ENCODE data around the gene KCNMB2.

KCNMB2 gene

DNA sequence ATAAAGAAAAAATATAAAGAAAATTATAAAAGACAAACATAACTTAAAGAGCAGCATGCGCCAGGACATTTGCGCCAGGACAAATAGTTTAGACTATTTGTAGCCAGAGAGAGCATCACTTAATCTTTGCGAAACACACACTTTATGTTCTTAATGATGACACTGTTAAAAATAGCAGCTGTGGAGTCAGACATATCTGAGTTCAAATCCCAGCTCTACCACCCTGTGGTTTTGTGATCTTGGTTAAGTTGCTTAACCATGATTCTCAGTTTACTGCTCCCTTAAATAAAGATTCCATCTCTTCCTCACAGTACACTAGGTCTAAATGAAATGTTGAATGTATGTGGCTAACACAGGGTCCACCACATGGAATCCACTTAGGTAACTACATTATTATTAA lies 31.4 kb downstream of the KCNMB2 start:
- DNase-seq (ENCODE audit: low read depth in 2 of 3, low spot score in 1 of 3): no peak

DNA sequence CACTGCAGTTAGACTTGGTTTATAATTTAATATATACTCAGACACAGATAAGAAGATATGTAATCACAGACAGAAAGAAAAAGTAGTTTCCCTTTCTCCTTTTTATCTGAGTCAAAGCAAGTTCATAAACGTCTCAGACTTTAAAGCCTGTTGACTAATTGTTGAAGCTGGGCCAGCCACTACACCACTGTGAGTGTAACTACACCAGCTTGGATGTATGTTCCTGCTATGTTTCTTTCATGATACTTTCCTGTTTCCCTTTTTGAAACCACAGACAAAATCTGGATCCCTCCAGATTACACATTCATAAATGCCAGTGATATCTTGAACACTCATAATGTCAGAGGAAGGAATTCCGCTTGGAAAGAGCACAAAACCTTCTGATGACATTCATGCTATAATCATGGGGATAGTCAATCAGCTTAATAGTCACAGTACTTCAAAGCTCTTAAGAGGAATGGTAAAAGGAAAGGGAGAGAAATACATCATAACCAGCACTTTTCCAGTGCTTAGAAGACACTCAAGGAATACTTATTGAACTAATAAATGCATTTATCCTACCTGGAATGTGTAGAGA lies 32.0 kb downstream of the KCNMB2 start:
- no peak for DNase-seq (ENCODE audit: low read depth in 2 of 3, low spot score in 1 of 3)

DNA sequence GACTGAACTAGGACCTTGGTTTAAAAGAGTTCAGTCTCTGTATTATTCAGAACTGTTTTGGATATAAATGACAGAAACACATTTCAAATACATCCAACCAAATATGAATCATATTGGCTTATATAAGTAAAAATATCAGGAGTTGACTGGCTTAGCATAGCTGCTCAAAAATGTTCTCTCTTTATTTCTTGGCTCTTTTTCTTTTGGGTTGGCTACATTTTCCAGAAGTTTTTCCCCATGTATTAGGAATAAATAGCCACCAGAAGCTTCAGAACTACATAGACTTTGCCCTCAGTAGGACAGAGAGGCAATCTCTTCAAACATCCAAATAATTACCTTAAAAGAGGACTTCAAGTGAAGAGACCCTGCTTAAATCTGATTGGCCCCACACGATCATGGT lies 32.7 kb downstream of the KCNMB2 start:
- no peak for DNase-seq (ENCODE audit: low read depth in 2 of 3, low spot score in 1 of 3)

DNA sequence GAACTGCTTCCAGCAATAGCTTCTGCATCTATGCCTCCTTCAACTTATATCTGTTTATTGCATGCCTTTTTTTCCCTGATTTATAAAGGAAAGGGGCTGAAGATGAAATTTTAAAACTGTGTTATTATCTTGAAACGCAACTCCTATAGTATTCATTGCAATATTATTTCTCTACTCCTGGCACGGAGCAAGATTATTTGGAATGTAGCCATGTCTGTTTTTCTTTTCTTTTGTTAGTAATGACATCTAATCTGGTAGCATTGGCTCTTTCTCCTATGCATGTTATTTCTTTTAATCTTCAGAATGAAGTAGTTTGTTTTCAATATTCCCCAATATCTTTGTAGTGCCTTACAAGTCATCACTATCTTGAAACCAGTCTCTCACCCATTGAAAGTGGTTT lies 33.6 kb downstream of the KCNMB2 start:
- DNase-seq (ENCODE audit: low read depth in 2 of 3, low spot score in 1 of 3): no peak

DNA sequence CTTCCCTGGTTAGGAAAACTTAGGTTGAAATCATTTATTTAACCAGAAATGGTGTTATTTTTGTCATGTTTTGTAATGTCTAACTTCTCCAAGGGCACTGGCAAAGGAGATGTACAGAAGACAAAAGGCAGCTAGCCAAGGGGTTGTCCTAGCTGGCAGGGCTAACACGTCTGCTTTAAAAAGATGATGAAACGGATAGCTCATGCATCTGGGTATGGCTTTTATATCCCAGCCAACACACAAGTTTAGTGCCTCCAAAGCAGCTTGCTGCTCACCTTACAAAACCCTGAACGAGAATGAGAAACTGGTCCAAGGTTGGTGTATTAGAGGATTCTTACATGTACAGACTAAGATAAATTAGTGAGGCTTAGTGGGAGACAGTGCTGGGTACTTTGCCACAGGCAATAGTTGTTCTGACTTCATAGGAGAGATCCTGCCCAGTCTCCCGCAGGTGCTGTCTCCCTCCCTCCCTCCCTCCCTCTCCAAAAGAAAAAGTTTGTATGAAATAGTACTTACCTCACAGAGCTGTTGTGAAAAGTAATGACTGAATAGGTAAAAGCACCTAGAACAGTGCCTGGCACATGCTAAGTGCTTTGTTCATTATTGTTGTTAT lies 47.8 kb downstream of the KCNMB2 start:
- no peak for DNase-seq (ENCODE audit: low read depth in 2 of 3, low spot score in 1 of 3)

DNA sequence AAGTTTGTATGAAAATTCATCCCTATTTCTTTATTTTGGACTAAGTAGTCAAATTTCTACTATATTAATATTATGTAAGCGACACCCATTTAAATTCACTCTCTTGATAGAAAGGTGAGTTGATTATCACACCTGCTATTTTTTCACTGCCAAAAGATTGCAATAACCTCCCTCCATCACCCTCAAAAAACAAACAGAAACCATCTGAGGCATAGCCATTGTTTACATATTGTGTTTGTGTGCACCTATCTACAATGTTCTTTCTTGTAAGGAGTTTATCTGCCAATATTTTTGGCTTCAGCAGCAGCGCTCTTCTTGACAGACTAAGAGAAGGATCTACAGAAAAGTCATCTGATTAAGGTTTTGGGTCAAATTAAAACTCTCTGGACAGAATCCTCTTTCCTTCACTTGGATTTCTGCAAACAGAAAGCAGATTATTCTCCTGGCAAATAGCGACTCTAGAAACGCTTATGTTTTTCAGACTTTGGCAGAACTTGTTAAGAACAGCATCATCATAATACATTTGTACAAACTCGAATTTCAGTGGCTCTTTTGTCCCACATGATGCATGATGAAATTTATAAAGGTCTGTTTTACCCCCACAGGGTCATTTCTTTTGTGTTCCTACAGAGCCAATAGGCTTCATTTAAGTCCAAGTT lies 48.6 kb downstream of the KCNMB2 start:
- DNase-seq (ENCODE audit: low read depth in 2 of 3, low spot score in 1 of 3): no peak

DNA sequence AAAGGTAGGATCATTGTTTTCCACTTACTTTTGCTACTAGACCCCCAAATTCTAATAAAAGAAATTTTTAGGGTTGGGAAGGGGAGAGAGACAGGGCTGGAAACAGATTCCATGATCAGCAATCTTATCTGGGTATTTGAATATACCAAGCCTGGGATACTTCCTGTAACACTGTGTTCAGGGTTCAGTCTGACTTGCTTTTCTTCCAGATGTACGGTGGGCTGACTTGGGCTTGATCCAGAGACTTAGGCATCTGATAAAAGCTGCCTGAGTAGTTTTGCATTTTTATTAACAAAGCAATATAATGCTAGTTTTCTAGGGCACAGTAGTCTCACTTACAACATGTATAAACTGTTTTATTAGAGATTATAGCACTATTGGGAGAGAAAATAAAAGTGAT lies 49.2 kb downstream of the KCNMB2 start:
- DNase-seq (ENCODE audit: low read depth in 2 of 3, low spot score in 1 of 3): no peak

DNA sequence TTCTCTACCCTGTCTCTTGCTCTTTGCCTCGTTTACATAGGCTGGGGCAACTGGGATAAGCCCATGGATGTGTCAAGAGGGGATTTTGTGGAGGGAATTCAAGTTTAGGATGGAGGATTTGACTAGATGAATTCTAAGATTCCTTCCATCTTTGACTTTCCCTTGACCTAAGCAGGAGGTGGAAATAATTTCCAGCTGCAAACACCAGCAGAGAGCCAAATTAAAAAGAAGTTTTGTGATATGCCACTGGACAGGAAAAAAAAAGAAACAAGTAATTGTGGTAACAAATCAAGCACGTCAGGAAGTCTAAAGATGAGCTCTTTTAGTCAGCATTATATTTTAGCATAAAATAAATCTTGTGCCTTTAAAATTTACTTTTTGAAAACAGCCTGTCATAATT lies 49.8 kb downstream of the KCNMB2 start:
- no peak for DNase-seq (ENCODE audit: low read depth in 2 of 3, low spot score in 1 of 3)

DNA sequence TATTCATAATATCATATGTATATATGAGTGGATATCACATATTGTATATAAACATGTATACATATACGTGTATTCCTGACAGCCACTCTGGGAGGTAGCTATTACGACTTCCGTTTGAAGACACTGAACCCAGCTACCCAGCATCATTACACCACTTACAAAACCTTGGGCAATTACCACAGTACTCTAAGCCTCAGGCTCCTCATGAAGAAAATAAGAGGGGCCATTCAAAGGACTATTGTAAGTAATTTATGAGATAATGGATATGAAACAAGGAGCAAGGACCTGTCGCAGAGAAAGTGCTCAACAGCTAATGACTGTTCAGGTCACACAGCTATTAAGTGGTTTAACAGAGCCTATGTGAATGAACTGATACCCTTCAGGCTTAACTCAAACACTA lies 52.4 kb downstream of the KCNMB2 start:
- DNase-seq (ENCODE audit: low read depth in 2 of 3, low spot score in 1 of 3): no peak

DNA sequence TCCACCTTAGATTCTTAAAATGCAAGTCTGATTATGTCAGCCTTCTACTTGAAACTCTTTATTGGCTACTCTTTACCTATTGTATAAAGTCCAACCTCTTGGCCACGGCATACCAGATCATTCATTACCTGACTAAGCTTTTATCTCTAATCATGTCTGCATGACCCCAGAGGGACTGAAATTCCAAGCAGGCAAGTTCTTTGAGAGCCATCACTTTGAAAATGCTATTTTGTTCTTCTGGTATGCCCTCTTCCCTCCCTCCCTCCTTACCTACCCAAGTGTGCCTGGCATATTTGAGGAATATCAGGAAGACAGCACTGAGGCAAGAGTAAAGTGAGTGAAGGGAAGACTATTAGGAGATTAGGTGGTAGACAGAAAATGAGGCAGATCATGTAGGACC lies 57.5 kb downstream of the KCNMB2 start:
- no peak for DNase-seq (ENCODE audit: low read depth in 2 of 3, low spot score in 1 of 3)

DNA sequence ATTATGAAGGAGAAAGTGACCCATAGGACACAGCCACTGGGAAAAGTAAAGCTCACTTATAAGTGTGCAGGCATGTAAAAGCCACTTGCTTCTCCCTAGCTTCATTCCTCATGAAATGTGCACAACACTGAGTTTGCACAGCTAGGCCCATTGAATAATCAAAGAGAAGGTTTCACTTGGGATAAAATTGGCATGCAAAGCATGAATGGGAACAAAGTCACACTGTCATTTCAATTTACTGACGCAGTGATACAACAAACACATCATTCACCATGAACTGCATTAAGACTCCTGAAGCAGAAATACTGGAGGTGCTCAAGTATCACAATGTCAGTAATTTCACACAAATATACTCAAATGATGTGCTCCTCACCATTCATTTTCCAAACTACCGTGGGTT lies 61.1 kb downstream of the KCNMB2 start:
- DNase-seq (ENCODE audit: low read depth in 2 of 3, low spot score in 1 of 3): no peak

DNA sequence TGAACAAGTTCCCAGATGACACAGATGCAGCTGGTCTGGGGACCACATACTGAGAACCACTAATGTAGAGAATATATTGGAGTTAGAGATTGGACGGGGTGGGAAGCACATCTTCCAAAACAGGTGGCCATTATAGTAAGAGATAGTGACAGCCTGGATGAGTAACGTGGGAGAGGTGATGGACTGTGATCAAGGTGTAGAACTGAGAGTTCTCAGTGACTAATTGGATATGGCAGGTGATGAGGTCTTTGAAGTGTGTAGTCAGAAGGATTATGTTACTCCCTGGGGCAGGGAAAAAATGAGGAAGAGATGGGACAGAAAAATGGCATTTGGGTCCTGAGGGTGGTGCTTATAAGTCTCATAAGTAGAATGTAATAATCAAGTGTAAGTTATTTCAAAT lies 66.6 kb downstream of the KCNMB2 start:
- DNase-seq (ENCODE audit: low read depth in 2 of 3, low spot score in 1 of 3): no peak

DNA sequence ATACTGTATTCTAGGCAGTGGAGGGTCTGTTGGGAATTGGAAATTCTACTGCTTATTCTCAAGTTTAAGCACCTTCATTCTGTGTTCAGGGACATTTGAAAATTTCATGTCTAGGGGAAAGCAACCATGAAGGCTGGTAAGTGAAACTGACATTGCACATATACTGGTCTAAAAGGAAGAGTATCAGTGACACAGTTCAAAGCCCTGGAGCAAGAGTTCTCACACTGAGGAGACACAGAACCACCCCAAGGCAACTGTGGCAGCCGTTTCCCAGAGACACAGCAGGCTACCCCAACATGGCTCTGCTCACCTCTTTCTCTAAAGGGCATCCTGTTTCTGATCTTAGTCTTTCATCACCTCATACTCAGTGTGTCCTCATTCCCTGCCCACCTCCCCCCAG lies 67.5 kb downstream of the KCNMB2 start:
- no peak for DNase-seq (ENCODE audit: low read depth in 2 of 3, low spot score in 1 of 3)

DNA sequence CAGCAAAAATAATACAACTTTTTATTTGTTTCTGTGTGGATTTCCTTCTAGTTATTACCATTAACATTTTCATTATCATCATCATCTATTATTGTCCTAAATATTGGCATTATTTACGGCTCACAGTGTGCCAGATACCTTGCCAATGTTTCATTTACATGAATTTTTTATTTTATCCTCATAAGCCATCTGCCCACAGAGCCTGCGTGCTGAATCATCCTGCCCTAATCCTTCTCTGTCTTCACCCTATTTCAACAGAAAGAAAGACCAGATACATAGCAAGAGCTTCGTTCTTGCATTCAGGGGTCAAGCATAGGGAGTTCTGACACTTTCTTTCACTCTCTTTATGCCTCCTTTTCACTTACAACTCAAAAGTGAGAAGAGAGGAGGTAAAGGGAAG lies 82.0 kb downstream of the KCNMB2 start:
- DNase-seq (ENCODE audit: low read depth in 2 of 3, low spot score in 1 of 3): no peak

DNA sequence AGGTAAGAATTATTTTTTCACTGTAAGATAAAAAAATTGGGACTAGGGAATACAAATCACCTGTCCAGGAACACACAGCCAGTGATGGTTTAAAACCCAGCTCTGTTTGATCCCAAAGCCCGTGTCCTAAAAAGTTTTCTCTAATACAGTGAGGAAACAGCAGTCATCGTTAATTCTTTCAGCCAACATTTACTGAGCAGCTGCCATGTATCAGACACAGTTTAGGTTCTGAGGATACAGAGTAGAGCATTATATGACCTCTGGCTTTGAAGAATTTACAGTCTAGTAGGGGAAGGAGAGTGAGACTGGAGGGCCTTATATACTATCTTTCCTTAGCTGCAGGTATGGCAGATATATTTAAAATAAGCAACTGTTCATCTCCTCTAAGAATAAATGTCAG lies 82.7 kb downstream of the KCNMB2 start:
- DNase-seq (ENCODE audit: low read depth in 2 of 3, low spot score in 1 of 3): no peak

DNA sequence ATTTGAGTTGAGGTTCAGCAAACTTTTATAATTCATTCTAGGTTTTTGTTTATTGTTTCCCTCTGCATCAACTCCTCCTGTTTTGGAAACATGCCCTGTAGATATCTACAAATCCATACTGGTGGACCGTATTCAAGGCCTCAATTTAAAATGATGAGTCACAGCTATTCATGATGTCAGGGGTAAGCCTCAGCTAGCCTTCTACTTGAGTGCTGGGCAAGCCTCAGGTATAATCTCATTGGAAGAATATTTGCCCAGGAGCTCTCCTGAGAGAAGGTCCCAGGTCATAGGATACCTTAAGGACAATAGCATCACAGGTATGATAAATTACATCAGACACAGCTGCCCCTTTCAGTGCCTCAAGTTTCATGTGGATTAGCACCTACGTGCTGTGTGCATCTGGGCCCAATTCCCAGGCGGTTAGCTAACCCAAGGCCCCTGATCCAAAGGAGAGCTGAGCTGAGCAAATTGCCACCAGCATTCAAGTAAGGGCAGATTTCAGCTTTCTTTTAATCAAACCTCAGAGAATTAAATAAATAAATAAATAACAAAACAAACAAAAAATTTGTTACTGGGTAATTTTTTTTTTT lies 87.5 kb downstream of the KCNMB2 start:
- DNase-seq (ENCODE audit: low read depth in 2 of 3, low spot score in 1 of 3): no peak

DNA sequence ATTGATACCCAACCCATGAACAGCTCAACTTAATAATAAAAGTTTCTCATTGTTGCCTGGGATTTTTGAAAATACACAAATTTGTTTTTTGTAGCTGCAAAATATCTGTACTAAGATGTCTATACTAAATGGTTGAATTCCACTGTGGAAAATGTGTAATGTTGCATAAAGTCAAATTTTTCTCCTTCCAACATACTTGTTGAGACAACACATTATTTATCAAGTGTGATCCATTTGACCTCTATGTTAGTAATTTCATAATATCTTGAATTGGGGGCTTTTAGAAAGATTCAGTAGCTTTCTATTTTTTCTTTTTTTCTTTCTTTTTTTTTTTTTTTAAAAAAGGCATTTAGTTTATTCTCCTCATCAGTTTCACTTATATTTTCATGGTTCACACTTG lies 88.0 kb downstream of the KCNMB2 start:
- DNase-seq (ENCODE audit: low read depth in 2 of 3, low spot score in 1 of 3): no peak

DNA sequence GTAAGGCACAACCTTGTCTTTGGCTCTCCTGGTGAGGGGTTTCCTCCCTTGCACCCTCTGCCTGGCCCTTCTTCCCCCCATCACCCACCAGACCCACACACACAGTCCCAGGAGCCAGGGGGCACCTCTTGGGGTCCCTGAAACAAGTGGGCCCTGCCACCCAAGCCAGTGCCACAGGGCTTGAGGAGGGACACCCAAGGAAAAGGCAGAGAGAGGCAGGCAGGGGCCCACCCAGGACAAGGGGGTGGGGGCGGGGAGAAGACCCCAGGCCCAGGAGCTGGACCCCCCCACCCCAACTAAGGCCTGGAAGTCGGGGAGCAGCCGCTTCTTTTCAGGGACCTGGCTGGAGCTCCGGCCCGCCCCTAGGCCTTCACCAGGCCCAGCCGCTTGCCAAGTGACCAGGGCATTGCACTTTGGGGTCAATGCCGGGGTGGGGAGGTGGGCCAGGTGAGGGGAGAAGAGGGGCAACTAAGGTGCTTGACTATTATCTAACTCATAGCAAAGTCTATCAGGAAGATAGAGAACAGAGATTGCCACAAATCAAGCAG lies 88.9 kb downstream of the KCNMB2 start:
- DNase-seq (ENCODE audit: low read depth in 2 of 3, low spot score in 1 of 3): no peak

DNA sequence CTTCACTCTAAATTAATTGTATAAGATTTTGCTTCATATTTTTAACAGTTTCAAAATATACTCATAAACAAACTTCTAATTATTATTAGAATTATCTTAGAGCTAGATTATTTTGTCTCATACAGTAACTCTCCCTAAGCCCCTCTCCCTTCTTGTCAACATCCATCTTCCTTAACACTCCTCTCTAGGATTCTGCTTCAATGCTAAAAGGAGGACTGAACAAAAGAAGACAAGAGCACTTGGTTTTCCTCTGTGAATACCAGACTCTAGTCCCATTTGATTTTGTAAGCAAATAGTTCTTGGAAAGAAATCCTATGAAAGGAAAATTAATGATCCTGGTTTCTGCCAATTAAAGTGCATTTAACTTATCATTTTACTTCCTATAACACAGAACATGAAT lies 91.8 kb downstream of the KCNMB2 start:
- DNase-seq (ENCODE audit: low read depth in 2 of 3, low spot score in 1 of 3): no peak

DNA sequence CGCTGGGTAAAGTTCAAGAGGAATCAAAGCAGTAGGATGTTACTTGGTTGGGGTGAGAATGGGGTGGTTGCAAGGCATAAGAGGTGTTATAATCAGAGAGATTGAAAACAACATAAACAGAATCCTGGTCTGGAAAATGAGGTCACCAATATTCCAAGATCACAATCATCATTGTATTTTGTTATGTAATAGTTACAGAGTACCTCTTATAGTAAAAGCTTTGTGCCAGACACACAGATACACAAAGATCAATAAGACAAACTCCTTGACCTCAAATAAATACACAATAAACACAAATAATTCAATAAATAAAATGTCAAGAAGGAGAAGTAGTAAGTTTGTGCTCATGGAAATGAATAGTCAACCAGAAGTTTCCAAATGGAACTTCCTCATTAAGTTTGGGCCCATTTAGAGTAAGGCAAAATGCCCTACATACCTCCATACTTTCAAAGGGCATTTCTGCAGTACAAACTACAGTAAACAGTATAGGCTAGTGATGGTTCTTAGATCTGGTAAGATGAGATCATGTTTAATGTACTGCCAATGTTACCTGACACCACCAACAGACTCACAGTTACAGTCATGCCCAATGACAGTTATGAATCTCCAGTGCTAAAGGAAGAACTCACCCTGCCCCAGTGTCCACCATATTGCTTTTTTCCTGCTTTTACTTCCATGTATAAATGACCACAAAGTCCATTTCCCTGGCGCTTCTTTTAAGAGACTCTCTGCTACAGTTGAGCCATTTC lies 93.4 kb downstream of the KCNMB2 start:
- no peak for DNase-seq (ENCODE audit: low read depth in 2 of 3, low spot score in 1 of 3)

DNA sequence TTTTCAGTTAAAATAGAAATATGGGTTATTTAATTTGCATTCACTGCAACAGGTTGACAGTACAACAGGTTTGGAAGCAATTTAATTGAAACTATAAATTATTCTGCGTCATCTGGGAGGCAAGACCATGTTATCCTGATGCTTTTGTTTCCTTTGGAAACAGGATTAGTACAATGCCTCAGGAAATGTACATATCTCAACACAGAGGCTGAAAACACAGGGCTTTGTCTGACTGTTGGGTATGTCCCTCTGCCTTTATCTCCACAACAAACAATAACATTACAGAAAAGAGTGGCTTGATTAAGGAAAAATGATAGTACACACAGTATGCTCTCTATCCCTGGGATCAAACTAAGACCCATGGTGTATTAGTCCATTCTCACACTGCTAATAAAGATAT lies 95.7 kb downstream of the KCNMB2 start:
- no peak for DNase-seq (ENCODE audit: low read depth in 2 of 3, low spot score in 1 of 3)

DNA sequence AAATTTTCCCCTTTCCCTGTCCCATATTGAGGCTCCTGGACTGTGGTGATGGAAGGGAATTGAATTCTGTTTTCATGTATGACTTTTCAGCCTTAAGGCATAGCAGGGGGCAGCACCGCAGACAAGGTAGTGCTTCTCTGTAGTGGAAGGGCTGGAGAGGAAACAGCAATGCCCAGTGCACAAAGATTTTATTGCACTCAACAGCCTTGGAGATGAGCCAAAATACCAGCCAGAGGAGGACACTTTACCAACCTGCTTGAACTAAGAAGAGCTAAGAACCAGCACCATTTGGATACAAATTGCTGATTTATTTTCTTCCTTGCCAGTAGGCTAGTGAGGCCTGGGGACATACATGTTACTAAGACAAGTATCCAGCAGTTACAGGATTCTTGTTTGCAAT lies 98.7 kb downstream of the KCNMB2 start:
- no peak for DNase-seq (ENCODE audit: low read depth in 2 of 3, low spot score in 1 of 3)

Data from stimulated activated CD4-positive, alpha-beta T cell treated with anti-CD3 and anti-CD28 coated beads, Interleukin-12 subunit alpha, Interleukin-12 subunit beta, amount 100 ng/mL, for 48 hours (primary cell).